Measurements from ENCODE around the gene VPS72. TPM values are rescaled to one million over a fixed set of nuclear protein-coding genes. Genes with fewer than 3 reads are reported as not detected.

Gene VPS72
- total RNA-seq, 1 donor from 2014 or later, result 43.8 TPM

GRCh38 chr1:151145304-151146071, 44.5 kb downstream of the VPS72 start:
- no peak for DNase-seq (ENCODE audit: low spot score)

GRCh38 chr1:151144474-151145303, 45.3 kb downstream of the VPS72 start:
- DNase-seq (ENCODE audit: low spot score), result no peak

- no peak for DNase-seq (ENCODE audit: low spot score)
These were observed 46.0 kb downstream of the VPS72 start for GRCh38 chr1:151143986-151144385.

- DNase-seq (ENCODE audit: low spot score), result no peak
These were observed 47.0 kb downstream of the VPS72 start for GRCh38 chr1:151143057-151143435.

DNA sequence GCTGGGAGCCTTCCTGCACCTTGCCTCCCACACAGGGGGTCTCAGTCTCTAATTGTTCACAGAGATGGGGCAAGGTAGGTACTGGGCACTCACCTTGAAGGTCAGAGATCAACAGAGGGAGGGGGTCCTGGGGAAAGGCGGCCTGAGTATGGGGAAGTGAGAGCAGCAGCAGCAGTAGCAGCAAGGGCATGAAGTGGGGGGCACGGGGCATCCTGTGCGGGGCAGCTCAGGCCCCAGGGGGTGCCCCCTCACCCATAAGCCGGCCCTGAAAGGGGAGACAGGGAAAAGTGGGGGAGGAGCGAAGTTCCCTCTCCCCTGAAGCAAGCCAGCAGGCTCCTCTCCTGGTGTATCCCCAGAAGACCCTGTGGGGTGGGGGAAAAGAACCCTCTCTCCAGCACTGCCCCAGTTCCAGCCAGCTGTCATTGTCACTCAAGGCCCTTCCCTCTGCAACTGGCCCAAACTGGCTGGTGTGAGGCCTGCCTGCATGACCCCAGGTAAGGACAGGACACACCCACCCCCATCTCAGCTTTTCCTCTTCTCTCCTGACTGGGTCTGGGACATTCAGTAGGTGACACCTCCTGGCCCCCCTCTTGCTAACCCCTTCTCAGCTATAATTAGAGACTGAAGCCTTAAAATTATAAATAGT, 47.5 kb downstream of the VPS72 start:
- DNase-seq (ENCODE audit: low spot score), result no peak

DNA sequence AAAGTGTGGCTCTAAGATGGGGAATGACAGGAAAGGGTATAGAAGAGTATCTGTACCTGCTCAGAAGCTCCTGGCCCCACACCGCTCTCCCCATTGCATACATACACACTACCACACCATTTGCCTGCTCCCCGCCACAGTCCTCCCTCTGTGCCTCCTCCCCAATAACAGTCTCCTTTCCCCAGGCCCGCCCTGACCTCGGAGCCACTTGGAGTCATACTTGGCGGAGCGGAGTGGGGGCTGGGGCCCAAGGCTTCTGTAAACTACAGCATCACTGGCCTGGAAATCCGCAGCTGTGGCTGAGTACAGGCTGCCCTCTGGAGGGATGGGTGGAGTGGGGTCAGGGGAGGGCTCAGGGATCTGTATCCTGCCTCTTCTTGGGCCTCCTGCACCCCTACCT, 52.2 kb downstream of the VPS72 start:
- no peak for DNase-seq (ENCODE audit: low spot score)

GRCh38 chr1:151135433-151136385, 54.3 kb downstream of the VPS72 start:
- DNase-seq (ENCODE audit: low spot score), result no peak

DNA sequence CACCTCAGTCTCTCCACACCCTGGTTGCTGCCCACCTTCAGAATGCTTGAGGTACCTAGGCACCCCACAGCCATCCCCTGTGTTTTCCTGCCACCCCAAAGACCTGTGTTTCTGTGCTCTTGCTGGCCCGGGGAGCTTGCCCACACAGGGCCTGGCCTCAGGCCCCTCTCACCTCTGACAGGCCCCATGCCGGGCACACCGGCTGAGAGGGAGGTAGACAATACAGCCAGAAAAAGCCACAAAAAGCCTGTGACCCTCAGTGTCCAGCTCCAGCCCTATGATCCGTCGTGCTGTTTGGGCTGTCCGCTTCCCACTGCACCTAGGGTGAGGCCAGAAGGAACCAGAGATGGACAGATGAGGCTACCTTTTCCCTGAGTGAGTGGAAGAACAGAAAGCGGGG, 55.0 kb downstream of the VPS72 start:
- no peak for DNase-seq (ENCODE audit: low spot score)

DNA sequence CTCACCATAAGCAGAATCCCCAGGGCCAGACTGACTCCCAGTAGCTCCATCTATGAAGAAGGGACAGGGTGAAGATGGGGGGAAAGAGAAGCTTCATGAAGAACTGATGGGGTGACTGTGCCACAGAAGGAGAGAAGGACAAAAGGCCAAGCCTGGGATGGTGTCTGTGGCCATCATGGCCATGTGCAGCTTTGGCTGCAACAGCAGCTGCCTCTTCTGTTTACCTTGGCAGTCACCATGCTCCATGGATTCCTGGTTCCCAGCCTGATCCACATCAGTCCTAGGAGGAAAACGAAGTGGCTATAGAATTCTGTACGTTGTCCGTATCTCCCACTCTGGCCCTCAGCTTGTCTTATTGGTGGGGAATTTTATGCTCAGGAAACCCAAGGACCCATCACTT, 55.6 kb downstream of the VPS72 start:
- DNase-seq (ENCODE audit: low spot score), result no peak

DNA sequence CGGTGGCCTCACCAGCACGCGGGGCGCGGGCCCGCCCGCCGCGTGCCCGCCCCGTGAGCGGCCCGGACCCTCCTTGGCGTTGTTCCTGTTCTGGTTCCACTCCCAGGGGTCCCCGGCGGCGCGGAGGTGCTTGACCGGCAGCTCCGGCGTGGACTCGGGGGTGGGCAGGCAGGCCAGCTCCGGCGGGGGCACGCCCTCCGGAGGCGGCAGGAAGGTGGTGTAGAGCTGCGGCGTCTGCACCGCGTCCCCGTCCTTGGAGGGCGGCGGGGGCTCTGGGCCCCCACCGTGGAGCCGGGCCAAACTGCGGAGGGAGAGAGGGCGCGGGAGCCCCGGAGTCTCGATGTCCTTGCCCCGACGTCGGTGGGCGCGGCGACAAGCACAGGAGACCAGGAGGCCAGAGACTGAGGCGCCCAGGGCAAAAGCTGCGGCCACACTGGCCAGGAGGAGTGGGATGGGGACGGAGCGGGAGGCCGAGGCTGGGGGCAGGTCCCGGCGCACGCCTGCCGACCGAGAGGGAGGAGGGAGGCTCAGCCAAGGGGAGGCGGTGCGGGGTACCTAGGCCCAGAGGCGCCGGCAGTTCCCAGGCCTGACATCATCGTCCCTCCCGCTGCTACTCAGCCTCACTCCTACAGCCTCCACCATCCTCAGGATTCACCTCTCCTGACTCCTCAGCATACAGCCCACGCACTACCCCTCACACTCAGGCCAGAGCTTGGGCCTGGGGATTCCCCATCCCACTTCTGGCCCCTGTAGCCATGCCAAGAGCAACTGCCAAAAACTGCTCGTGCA, 56.8 kb downstream of the VPS72 start:
- no peak for DNase-seq (ENCODE audit: low spot score)

GRCh38 chr1:151132335-151133017, 57.5 kb downstream of the VPS72 start:
- DNase-seq (ENCODE audit: low spot score), result no peak

GRCh38 chr1:151131701-151132334, 58.2 kb downstream of the VPS72 start:
- no peak for DNase-seq (ENCODE audit: low spot score)

DNA sequence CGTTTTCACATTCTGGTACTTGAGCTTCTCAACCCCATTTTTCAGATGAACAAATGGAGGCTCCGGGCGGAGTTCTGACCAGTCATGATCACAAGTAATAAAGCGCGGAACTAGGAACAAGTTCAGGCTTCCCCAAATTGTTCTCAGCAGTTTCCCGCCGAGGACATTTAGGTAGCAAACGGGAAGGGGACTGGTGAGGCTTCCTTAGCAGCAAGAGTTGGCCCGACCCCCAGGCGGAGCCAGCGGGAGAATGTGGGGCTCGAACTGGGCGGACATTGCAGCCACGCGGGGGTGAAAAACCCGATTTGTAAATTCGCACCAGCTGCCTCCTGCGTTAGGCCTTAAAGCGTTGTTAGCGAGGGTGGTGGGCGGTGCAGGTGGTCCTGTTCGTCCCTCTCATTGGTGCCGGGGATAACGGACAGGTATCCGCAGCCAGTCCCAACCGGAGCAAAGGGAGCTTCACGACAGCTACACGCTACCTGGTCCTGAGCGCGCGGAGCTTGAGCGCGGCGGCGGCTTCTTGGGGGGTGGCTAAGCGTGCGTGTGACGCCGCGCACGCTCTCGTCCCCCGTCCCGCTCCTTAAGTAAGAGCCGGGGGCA, 58.9 kb downstream of the VPS72 start:
- peak; percentile 90 for DNase-seq (ENCODE audit: low spot score)

DNA sequence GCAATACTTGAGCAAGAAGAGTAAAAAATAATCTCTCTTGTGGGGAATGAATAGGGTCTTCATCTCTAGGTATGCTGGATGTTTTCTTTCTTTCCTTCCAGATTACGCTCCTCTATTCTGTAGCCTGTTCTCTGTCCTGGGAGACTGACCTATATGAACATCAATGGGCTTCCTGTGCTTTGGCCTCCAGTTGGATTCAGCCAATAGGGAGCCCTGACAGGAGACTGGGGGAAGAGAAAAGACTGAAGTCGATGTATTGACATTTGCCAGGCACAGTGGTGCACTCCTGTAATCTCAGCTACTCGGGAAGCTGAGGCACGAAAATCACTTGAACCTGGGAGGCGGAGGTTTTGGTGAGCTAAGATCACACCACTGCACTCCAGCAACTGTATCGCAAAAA, 61.2 kb downstream of the VPS72 start:
- no peak for DNase-seq (ENCODE audit: low spot score)

Other genes with a start within 250 kb of the VPS72 start
- 350 TPM for gene CERS2, start 215.4 kb downstream of the VPS72 start, total RNA-seq
- gene ANXA9, start 207.9 kb downstream of the VPS72 start, total RNA-seq, result 25.1 TPM
- 60.1 TPM for gene MINDY1, start 183.3 kb downstream of the VPS72 start, total RNA-seq
- gene PRUNE1, start 181.7 kb downstream of the VPS72 start, total RNA-seq, result 21.6 TPM
- 0.66 TPM for gene BNIPL, start 153.6 kb downstream of the VPS72 start, total RNA-seq
- 12.5 TPM for gene C1orf56, start 142.4 kb downstream of the VPS72 start, total RNA-seq
- 87.3 TPM for gene CDC42SE1, start 130.6 kb downstream of the VPS72 start, total RNA-seq
- gene MLLT11, start 129.8 kb downstream of the VPS72 start, total RNA-seq, result 3.6 TPM
- gene GABPB2, start 119.4 kb downstream of the VPS72 start, total RNA-seq, result 20.6 TPM
- gene SEMA6C, start 43.6 kb downstream of the VPS72 start, total RNA-seq, result 9.1 TPM
- gene TNFAIP8L2, start 33.5 kb downstream of the VPS72 start, total RNA-seq, result 4.6 TPM
- gene LYSMD1, start 24.3 kb downstream of the VPS72 start, total RNA-seq, result 11.5 TPM
- gene SCNM1, start 24.1 kb downstream of the VPS72 start, total RNA-seq, result 36.4 TPM
- gene TMOD4, start 14.2 kb downstream of the VPS72 start, total RNA-seq, result 0.78 TPM
- gene PIP5K1A, start 8.4 kb upstream of the VPS72 start, total RNA-seq, result 41.8 TPM
- 125 TPM for gene PSMD4, start 64.5 kb upstream of the VPS72 start, total RNA-seq
- gene ZNF687, start 92.1 kb upstream of the VPS72 start, total RNA-seq, result 40.4 TPM
- 71.4 TPM for gene PI4KB, start 137.2 kb upstream of the VPS72 start, total RNA-seq
- gene RFX5, start 157.1 kb upstream of the VPS72 start, total RNA-seq, result 50.9 TPM
- gene SELENBP1, start 182.5 kb upstream of the VPS72 start, total RNA-seq, result 180 TPM
- 195 TPM for gene PSMB4, start 209.4 kb upstream of the VPS72 start, total RNA-seq

All from mucosa of gallbladder (tissue), 1 donor.